WI38 (cell line): ENCODE data around the gene E2F4.

Source experiments
- H3K4me3 ChIP-seq: 2 replicates; pipeline ENCODE4 v1.5.1; 2011; ENCODE audit warnings: low read depth, mild to moderate bottlenecking, control low read depth, low read length
- TF ChIP-seq, protein P1 (sequence below): IDR thresholded peaks from 2 replicates; pipeline ENCODE4 v1.5.1; 2012; ENCODE audit warnings: low read depth, mild to moderate bottlenecking, control low read depth, low read length

The E2F4 gene

DNA sequence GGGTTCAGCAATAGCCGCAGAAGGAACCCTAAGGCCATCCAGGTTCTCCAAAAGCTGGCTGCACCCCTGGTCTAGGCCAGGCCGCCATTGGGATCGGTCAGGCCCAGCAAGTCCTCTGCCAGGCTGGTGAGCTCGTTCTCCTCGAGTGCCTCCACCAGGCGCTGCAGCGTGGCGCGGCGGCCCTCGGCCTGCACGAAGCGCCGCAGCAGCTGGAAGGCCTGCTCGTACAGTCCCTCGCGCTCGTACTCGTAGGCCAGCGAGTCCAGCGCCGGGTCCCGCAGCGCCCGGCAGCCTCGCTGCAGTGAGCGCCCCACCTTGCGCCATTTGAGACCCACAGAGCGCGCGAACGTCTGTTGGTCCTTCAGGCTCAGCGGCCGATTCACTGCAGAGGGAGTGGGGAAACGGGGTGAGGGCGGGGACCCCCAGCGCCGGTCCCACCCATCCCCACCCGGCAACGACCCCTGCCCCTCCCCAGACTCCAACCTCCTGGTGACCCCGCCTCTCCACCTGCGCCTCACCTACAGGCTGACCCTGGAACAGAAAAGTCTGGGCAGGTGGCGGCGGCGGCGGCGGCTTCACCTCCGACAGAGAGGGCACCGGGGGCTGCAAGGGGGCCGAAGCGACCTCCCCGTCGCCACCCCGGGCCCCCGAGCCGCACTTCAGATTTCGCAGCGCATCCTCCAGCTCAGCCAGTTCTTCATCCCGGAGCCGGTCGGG lies 37.2 kb upstream of the E2F4 start:
- no peak overlapping the region for H3K4me3 ChIP-seq
- TF ChIP-seq, protein P1, sequence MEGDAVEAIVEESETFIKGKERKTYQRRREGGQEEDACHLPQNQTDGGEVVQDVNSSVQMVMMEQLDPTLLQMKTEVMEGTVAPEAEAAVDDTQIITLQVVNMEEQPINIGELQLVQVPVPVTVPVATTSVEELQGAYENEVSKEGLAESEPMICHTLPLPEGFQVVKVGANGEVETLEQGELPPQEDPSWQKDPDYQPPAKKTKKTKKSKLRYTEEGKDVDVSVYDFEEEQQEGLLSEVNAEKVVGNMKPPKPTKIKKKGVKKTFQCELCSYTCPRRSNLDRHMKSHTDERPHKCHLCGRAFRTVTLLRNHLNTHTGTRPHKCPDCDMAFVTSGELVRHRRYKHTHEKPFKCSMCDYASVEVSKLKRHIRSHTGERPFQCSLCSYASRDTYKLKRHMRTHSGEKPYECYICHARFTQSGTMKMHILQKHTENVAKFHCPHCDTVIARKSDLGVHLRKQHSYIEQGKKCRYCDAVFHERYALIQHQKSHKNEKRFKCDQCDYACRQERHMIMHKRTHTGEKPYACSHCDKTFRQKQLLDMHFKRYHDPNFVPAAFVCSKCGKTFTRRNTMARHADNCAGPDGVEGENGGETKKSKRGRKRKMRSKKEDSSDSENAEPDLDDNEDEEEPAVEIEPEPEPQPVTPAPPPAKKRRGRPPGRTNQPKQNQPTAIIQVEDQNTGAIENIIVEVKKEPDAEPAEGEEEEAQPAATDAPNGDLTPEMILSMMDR, result no peak

DNA sequence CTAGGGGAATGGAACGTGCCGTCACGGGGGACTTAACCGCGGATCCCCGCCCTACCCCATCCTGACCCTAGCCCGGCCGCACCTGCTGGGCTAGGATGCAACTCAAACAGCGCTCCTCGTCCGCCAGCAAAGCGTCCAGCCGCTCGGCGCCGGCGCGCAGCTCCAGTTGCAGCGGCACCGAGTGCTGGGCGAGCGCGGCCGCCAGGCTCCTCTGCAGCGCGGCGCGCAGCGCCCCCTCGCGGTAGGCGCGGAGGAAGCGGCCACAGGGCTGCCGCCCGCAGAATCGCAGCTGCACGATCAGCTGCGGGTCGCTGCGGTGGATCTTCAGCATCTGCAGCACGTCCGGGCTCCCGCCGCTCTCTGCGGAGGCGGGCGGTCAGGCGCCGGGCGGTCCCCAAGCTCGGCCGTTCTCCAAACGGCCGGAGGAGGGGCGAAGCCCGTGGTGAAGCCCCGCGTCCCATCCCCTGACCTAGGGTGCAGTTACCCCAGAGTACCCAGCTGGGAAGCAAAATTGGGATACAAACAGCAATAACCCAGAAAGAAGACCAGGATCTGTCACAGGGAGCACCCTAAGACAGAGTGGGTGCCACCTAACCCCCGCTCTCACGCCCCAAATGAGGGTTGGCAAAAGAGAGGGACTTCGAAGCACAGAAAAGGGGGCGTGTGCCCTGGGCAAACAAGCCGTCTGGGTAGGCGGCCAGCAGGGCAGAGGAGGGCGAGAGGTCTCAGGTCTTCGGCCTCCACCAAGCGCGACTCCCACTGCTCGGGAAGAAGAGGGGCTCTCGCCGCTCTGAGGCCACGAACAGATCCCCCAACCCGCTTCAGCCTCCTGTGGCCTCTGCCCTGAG lies 36.4 kb upstream of the E2F4 start:
- TF ChIP-seq, protein P1, result peak; percentile 77
- H3K4me3 ChIP-seq, result no peak overlapping the region

DNA sequence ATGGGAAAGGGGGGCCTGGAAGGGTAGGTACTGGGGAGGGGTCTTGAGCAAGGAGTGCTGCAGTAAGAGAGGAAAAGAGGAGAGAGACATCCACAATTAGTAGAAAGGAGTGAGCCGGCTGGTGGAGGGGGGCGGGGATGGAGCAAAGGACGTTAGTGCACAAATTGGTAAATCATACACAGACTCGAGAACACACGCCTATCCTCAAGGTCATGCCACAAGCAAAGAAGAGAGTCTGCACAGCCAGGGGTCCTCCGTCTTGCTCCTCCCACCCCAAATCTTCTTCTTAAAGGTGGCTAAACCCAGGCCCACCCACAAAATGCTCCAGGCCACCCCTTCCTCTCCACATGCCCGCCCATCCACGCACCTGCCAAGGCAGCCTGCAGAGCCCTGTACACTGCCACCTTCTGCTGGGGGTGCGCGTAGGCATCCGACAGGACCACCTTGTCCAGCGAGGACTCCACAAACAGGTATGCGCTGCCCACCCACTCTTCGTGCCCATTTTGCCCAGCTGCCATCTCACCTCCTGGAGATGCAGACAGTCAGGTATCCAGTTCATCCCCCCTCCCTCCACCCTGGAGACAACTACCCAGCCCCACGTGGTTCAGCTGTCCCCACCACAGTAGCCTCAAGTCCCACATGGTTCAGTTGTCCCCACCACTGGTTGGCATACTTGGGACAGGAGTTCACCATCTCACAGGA lies 35.7 kb upstream of the E2F4 start:
- no peak overlapping the region for H3K4me3 ChIP-seq
- TF ChIP-seq, protein P1, result no peak

DNA sequence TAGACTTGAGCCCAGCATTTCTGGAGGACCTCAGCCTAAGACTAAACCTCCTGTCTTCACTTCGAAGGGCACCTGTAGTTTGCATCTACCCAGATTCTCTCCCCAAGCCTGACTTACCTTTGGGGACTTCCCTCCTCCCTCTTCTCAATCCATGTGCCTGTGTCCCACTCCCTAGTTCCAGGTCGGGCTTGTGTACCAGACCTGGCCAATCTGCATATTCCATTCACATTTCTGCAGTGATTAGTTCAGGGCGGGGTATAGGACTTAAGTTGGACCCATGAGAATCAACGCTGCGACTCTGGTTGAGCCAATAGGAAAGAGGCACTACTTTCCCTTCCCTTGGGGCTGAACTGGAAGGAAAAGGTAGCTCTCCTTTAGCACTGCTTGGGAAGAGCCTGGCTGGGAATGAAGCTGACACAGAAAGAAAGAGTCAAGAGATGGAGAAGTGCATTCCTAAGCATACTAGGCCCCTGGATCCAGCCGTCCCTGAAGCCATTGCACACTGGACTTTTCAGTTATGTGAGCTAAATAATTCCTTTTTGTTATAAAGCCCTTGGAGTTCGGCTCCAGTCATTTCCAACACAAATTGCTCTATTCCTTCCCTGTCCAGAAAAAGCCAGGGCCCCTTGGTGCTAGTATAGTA lies 34.7 kb upstream of the E2F4 start:
- H3K4me3 ChIP-seq, result no peak overlapping the region
- TF ChIP-seq, protein P1, result no peak

DNA sequence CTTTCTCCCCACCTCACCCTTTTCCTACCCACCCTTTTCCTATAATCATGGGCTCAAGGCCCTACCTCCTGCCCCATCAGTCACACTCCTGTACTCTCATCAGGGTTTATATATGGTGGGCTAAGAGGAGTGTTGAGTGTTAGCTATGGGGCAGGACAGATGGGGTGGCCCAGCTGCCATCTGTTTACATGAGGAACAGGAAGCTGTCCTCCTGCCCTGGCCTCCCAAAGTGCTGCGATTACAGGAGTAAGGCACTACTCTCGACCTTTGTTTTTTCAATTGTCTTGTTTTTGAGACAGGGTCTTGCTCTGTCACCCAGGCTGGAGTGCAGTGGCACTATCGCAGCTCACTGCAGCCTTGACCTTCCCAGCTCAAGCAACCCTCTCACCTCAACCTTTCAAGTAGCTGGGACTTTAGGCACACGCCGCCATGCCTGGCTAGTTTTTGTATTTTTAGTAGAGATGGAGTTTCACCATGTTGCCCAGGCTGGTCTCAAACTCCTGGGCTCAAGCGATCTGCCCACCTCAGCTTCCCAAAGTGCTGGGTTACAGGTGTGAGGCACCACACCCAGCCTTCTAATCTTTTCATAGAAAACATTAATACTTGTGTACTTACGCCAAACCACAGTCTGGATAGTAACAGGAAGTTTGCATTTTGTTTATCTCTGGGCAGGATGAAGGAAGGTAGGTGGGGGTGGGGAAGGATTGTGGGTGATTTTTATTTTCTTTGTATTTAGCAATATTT lies 33.9 kb upstream of the E2F4 start:
- TF ChIP-seq, protein P1, result no peak
- H3K4me3 ChIP-seq, result no peak overlapping the region

DNA sequence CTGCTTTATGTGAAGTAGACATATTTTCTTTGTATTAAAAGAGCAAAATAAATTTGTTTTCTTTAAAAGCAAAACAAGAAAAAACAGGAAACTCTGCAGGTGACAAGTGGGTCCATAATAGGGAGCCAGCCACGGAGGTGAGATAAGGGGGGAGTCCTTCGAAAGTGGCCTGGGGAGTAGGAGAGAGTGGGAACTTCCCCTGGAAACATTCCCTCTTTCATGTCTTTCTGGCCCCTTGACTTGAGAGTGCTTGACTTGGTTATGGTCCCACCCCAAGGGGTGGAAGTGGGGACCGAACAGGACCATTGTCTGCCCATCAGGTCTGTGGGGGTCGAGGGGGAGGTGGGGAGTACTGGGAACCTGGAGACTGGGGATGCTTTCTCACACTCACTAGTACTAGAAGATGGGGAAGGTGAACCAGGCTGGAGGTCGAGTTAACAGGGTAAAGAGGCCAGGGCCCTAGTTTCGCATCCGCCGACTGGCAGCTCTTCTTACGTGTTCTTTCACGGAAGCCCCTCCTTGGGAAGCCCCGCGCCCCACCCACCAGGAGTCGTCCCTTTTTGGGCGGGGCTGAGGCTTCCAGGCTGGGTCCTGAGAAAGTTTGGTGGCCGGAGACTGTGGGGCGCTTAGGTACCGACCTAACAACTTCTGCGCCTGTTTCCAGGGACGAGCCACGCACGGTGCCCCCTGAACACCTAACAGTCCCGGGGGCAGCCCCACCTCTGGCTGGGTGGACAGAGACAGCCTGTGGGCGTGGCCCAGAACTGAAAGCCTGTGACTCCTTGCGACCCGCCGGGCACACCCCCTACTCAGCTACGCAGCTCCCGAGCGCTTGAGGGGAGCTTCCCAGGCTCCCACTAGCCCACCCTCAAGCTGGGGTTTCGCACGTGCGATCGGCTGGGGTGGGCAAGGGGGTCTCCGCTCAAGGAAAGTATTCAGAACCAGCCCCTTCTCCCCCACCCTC lies 33.0 kb upstream of the E2F4 start:
- TF ChIP-seq, protein P1, result no peak
- H3K4me3 ChIP-seq, result peak overlapping the region; percentile 95
